Esophagus squamous epithelium (tissue), 4 donors: ENCODE results near the gene ZNF689.

Experiments
- POLR2A ChIP-seq, 4 donors: fragments of 450-650 bp; IDR thresholded peaks; one replicate each; pipeline ENCODE4 v1.6.1; 2017; ENCODE audit warnings: antibody characterized with exemption in 4 of 4, mild to moderate bottlenecking in 4 of 4, moderate library complexity in 3 of 4
- TF ChIP-seq, protein P1 (sequence below), 6 experiments: fragments of 450-650 bp in 4 of 6; fragments of 200-600 bp in 2 of 6; sonication (generic) in 2 of 6; IDR thresholded peaks; one replicate each; pipeline ENCODE4 v1.5.1; 2016 to 2019; ENCODE audit warnings: antibody characterized with exemption in 6 of 6, mild to moderate bottlenecking in 4 of 6, moderate library complexity in 4 of 6

GRCh38 chr16:30604316-30604947, 5.8 kb downstream of the ZNF689 start:
- TF ChIP-seq POLR2A (IDR thresholded peaks at IDR 0.05): no peak
- TF ChIP-seq, protein P1, sequence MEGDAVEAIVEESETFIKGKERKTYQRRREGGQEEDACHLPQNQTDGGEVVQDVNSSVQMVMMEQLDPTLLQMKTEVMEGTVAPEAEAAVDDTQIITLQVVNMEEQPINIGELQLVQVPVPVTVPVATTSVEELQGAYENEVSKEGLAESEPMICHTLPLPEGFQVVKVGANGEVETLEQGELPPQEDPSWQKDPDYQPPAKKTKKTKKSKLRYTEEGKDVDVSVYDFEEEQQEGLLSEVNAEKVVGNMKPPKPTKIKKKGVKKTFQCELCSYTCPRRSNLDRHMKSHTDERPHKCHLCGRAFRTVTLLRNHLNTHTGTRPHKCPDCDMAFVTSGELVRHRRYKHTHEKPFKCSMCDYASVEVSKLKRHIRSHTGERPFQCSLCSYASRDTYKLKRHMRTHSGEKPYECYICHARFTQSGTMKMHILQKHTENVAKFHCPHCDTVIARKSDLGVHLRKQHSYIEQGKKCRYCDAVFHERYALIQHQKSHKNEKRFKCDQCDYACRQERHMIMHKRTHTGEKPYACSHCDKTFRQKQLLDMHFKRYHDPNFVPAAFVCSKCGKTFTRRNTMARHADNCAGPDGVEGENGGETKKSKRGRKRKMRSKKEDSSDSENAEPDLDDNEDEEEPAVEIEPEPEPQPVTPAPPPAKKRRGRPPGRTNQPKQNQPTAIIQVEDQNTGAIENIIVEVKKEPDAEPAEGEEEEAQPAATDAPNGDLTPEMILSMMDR (IDR thresholded peaks at IDR 0.05): no peak
